Upper lobe of left lung (tissue), 4 donors: ENCODE data around the gene CHST11.

Experiments
- CTCF ChIP-seq, 6 experiments: fragments of 450-650 bp in 4 of 6; fragments of 200-600 bp in 2 of 6; sonication (generic) in 2 of 6; IDR thresholded peaks; one replicate each; pipeline ENCODE4 v1.5.1; 2016 to 2019; ENCODE audit warnings: antibody characterized with exemption in 6 of 6
- POLR2AphosphoS5 ChIP-seq, 2 donors: sonication (generic); formaldehyde crosslinking; IDR thresholded peaks; one replicate each; pipeline ENCODE4 v1.5.1; 2017; ENCODE audit warnings: antibody characterized with exemption in 2 of 2

GRCh38 chr12:104570174-104570907, 113.6 kb downstream of the CHST11 start:
- no peak for TF ChIP-seq CTCF (IDR thresholded peaks at IDR 0.05)
- no peak for TF ChIP-seq POLR2AphosphoS5 (IDR thresholded peaks at IDR 0.05)
